ENCODE results near the gene VPS50. TPM values are rescaled to one million over a fixed set of nuclear protein-coding genes. Genes with fewer than 3 reads are reported as not detected.

Gene VPS50
- total RNA-seq, 1 donor from 2014 or later: 6.9 TPM

GRCh38 chr7:93298206-93298605 lies 66.0 kb downstream of the VPS50 start:
- H3K4me3 ChIP-seq: no peak overlapping the region
- TF ChIP-seq CTCF (IDR thresholded peaks at IDR 0.05): no peak
- peaks cover 3 to 26% of the 10 kb centered on the region in 2 donors for H3K36me3 ChIP-seq
- H3K27me3 ChIP-seq: no peaks in the 10 kb centered on the region
- intact Hi-C loops (cut with DNase I): no loop called here
- no peak for DNase-seq (ENCODE audit: low spot score in 2 of 2)
- no peak overlapping the region for H3K27ac ChIP-seq
- H3K9me3 ChIP-seq: no peaks in the 10 kb centered on the region
- H3K4me1 ChIP-seq: no peaks in the 10 kb centered on the region

- intact Hi-C loops (cut with DNase I): no loop called here
- Histone ChIP-seq H3K9me3 (no peaks in the 10 kb centered on the region), H3K27ac (no peak overlapping the region), H3K4me3 (no peak overlapping the region), H3K4me1 (no peaks in the 10 kb centered on the region), H3K36me3 (peaks cover 3 to 26% of the 10 kb centered on the region in 2 donors), H3K27me3 (no peaks in the 10 kb centered on the region)
- no peak for TF ChIP-seq CTCF (IDR thresholded peaks at IDR 0.05)
- no peak for DNase-seq (ENCODE audit: low spot score in 2 of 2)
Observed at GRCh38 chr7:93298671-93299070, 66.5 kb downstream of the VPS50 start.

- TF ChIP-seq CTCF (IDR thresholded peaks at IDR 0.05): no peak
- Histone ChIP-seq H3K36me3 (peaks cover 3 to 19% of the 10 kb centered on the region in 2 donors), H3K27ac (no peak overlapping the region), H3K4me1 (no peaks in the 10 kb centered on the region), H3K27me3 (no peaks in the 10 kb centered on the region), H3K4me3 (no peak overlapping the region), H3K9me3 (no peaks in the 10 kb centered on the region)
- DNase-seq (ENCODE audit: low spot score in 2 of 2): no peak
- intact Hi-C loops (cut with DNase I): no loop called here
Observed at GRCh38 chr7:93301736-93302135, 69.6 kb downstream of the VPS50 start.

GRCh38 chr7:93307131-93307660 lies 75.0 kb downstream of the VPS50 start:
- intact Hi-C loops (cut with DNase I): no loop called here
- DNase-seq (ENCODE audit: low spot score in 2 of 2): no peak
- Histone ChIP-seq H3K4me3 (no peak overlapping the region), H3K4me1 (no peaks in the 10 kb centered on the region), H3K27ac (no peak overlapping the region), H3K9me3 (no peaks in the 10 kb centered on the region), H3K36me3 (peaks cover 0 to 5% of the 10 kb centered on the region in 2 donors), H3K27me3 (no peaks in the 10 kb centered on the region)
- no peak for TF ChIP-seq CTCF (IDR thresholded peaks at IDR 0.05)

- H3K27me3 ChIP-seq: no peaks in the 10 kb centered on the region
- intact Hi-C loops (cut with DNase I): no loop called here
- no peaks in the 10 kb centered on the region for H3K4me1 ChIP-seq
- H3K36me3 ChIP-seq: peaks cover 0 to 9% of the 10 kb centered on the region in 2 donors
- no peak overlapping the region for H3K27ac ChIP-seq
- H3K4me3 ChIP-seq: no peak overlapping the region
- no peak for DNase-seq (ENCODE audit: low spot score in 2 of 2)
- no peaks in the 10 kb centered on the region for H3K9me3 ChIP-seq
- no peak for TF ChIP-seq CTCF (IDR thresholded peaks at IDR 0.05)
Observed at GRCh38 chr7:93307943-93308342, 75.8 kb downstream of the VPS50 start.

GRCh38 chr7:93310346-93310745 lies 78.2 kb downstream of the VPS50 start:
- Histone ChIP-seq H3K9me3 (no peaks in the 10 kb centered on the region), H3K36me3 (peaks cover 0 to 14% of the 10 kb centered on the region in 2 donors), H3K4me3 (no peak overlapping the region), H3K4me1 (no peaks in the 10 kb centered on the region), H3K27me3 (no peaks in the 10 kb centered on the region), H3K27ac (no peak overlapping the region)
- TF ChIP-seq CTCF (IDR thresholded peaks at IDR 0.05): no peak
- no peak for DNase-seq (ENCODE audit: low spot score in 2 of 2)
- intact Hi-C loops (cut with DNase I): no loop called here
